B cell (primary cell): ENCODE data around the gene MAPKAPK3. TPM values are rescaled to one million over a fixed set of nuclear protein-coding genes. Genes with fewer than 3 reads are reported as not detected.

ENCODE experiments used
- ATAC-seq: fragments of 200-7000 bp; cut with Tn5 transposase; one replicate; pipeline ENCODE4 v1.10.0; 2021; ENCODE audit warnings: low read depth, mild to moderate bottlenecking, moderate number of reproducible peaks, moderate library complexity
- CTCF ChIA-PET: fragments of 350-600 bp; sonication (Branson Sonifier 250); formaldehyde crosslinking; loops from one replicate; lab custom pipeline; 2021; ENCODE audit warnings: antibody characterized with exemption, inconsistent platforms; lab: Charles Lee
- POLR2A ChIA-PET: fragments of 350-600 bp; sonication (Branson Sonifier 250); formaldehyde crosslinking; loops from one replicate; lab custom pipeline; 2021; ENCODE audit warnings: antibody characterized with exemption; lab: Charles Lee
- DNase-seq: peaks from one replicate; pipeline ENCODE4 v3.0.0; 2013
- H2AFZ ChIP-seq: 2 replicates; pipeline ENCODE4 v1.6.1; 2012; ENCODE audit warnings: mild to moderate bottlenecking, low read depth, low read length; ENCODE audit not compliant: insufficient read depth, poor library complexity, severe bottlenecking
- H3K27ac ChIP-seq, 2 donors: 1 replicate in 1 of 2; 2 replicates in 1 of 2; pipeline ENCODE4 v1.5.1; 2012 to 2013; ENCODE audit warnings: low read length in 2 of 2, mild to moderate bottlenecking in 2 of 2, moderate library complexity in 1 of 2
- H3K27me3 ChIP-seq, 4 experiments: fragments of 200-600 bp in 1 of 4; sonication (generic) in 1 of 4; replicated peaks in 1 of 4; 1 replicate in 2 of 4; 2 replicates in 2 of 4; pipeline versions ENCODE4 v1.6.1 to v1.7.0; 2013 to 2016; ENCODE audit warnings: low read length in 3 of 4, mild to moderate bottlenecking in 2 of 4, mixed read lengths in 1 of 4, moderate library complexity in 1 of 4; ENCODE audit not compliant: insufficient read depth in 4 of 4, control insufficient read depth in 3 of 4; ENCODE audit errors: control extremely low read depth in 1 of 4
- H3K36me3 ChIP-seq, 2 experiments: replicated peaks in 1 of 2; 1 replicate in 1 of 2; 2 replicates in 1 of 2; pipeline versions ENCODE4 v1.6.1 to v1.7.1; 2013; ENCODE audit warnings: low read length in 1 of 2; ENCODE audit not compliant: insufficient read depth in 2 of 2, control insufficient read depth in 1 of 2; ENCODE audit errors: control extremely low read depth in 1 of 2, extremely low read depth in 1 of 2
- H3K4me1 ChIP-seq, 2 donors: fragments of 200-600 bp in 1 of 2; sonication (generic) in 1 of 2; 1 replicate in 1 of 2; 2 replicates in 1 of 2; pipeline versions ENCODE4 v1.5.1 to v1.6.1; 2013 to 2017; ENCODE audit warnings: low read length in 2 of 2; ENCODE audit not compliant: control insufficient read depth in 2 of 2, insufficient read depth in 2 of 2
- H3K4me2 ChIP-seq: replicated peaks from 2 replicates; pipeline ENCODE3; 2012; ENCODE audit warnings: mild to moderate bottlenecking, low read depth, low read length; ENCODE audit not compliant: poor library complexity, severe bottlenecking
- H3K4me3 ChIP-seq, 5 experiments: fragments of 200-600 bp in 1 of 5; sonication (generic) in 1 of 5; 1 replicate in 3 of 5; 2 replicates in 2 of 5; pipeline versions ENCODE4 v1.5.1 to v1.7.0; 2011 to 2016; ENCODE audit warnings: low read length in 4 of 5, mild to moderate bottlenecking in 4 of 5, low read depth in 2 of 5, control low read depth in 1 of 5, moderate library complexity in 1 of 5; ENCODE audit not compliant: insufficient read depth in 1 of 5; ENCODE audit errors: control extremely low read depth in 1 of 5, extremely low read depth in 1 of 5
- H3K79me2 ChIP-seq: fragments of 200-600 bp; sonication (generic); one replicate; pipeline ENCODE4 v1.6.0; 2016; ENCODE audit warnings: low read length; ENCODE audit not compliant: control insufficient read depth, insufficient read depth
- H3K9ac ChIP-seq: fragments of 200-600 bp; sonication (generic); 2 replicates; pipeline ENCODE4 v1.6.1; 2017; ENCODE audit warnings: mild to moderate bottlenecking, low read length, moderate library complexity
- H3K9me3 ChIP-seq, 3 donors: one replicate each; pipeline versions ENCODE4 v1.6.1 to v1.7.1; 2013; ENCODE audit warnings: low read length in 2 of 3; ENCODE audit not compliant: control insufficient read depth in 2 of 3, insufficient read depth in 1 of 3; ENCODE audit errors: control extremely low read depth in 1 of 3
- H4K20me1 ChIP-seq: 2 replicates; pipeline ENCODE4 v1.6.0; 2012; ENCODE audit warnings: mild to moderate bottlenecking, low read length; ENCODE audit not compliant: insufficient read depth, control insufficient read depth, poor library complexity, severe bottlenecking
- H3K27ac Mint-ChIP-seq: one replicate; pipeline ENCODE4 v1.8.0; 2021; ENCODE audit warnings: mixed read lengths
- H3K27me3 Mint-ChIP-seq: one replicate; pipeline ENCODE4 v1.8.0; 2021; ENCODE audit warnings: mixed read lengths
- H3K4me1 Mint-ChIP-seq: one replicate; pipeline ENCODE4 v1.8.0; 2021; ENCODE audit warnings: mixed read lengths
- H3K4me3 Mint-ChIP-seq: one replicate; pipeline ENCODE4 v1.8.0; 2021; ENCODE audit warnings: mixed read lengths
- H3K9me3 Mint-ChIP-seq: one replicate; pipeline ENCODE4 v1.8.0; 2022; ENCODE audit warnings: mixed read lengths; ENCODE audit not compliant: insufficient read depth
- CTCF ChIP-seq: fragments of 200-600 bp; IDR thresholded peaks from one replicate; pipeline ENCODE4 v1.8.0; 2022; ENCODE audit warnings: antibody characterized with exemption, mild to moderate bottlenecking
- EZH2 ChIP-seq: IDR thresholded peaks from 2 replicates; pipeline ENCODE4 v1.6.1; 2012; ENCODE audit warnings: borderline replicate concordance, low read depth, mild to moderate bottlenecking, moderate library complexity, low read length; ENCODE audit not compliant: insufficient read depth, poor library complexity, severe bottlenecking
- WGBS: methylation state at CpG from one replicate; pipeline ENCODE4 v1.1.5; 2013; ENCODE audit warnings: missing lambda C conversion rate; ENCODE audit not compliant: insufficient coverage; 5-methylcytosine and 5-hydroxymethylcytosine counted together
- intact Hi-C: fragments of 100-400 bp; cut with micrococcal nuclease; formaldehyde crosslinking; loops from one replicate; pipeline ENCODE4 v1.10.0; 2022
- polyA plus RNA-seq: library from polyadenylated mRNA; depleted of rRNA; stranded (reverse); fragments of >200 nt; gene quantifications from 2 replicates; pipeline ENCODE4 v1.2.3, GENCODE V29; 2012
- total RNA-seq, 2 donors: library from RNA; stranded (reverse); fragments of 120-200 nt in 1 of 2; gene quantifications; 1 replicate in 1 of 2; 2 replicates in 1 of 2; pipeline versions ENCODE4 v1.2.3 to v1.2.4, GENCODE V29; 2013 to 2022

MAPKAPK3 gene
- total and polyA plus RNA-seq, 2 donors (not counting 1 experiment from before 2014, with no cell fraction given) = 17.8 to 18.8 TPM

- intact Hi-C loops = no loop called here
- CTCF ChIA-PET = interaction anchor here (0.9 kb wide), 1 partner anchor 22 kb away, joined by 3 read pairs; no protein-coding TSS in a partner anchor
Measured at GRCh38 chr3:50674349-50675178, 57.6 kb downstream of the MAPKAPK3 start, which contains the start of gene DOCK3. Gene DOCK3 (plus strand): TSS chr3:50674927. CDS start chr3:50675264, 337 bp downstream.

More at GRCh38 chr3:50674349-50675178, 57.6 kb downstream of the MAPKAPK3 start, which contains the start of gene DOCK3:
- H3K27ac Mint-ChIP-seq = no peak within 1 kb of the TSS
- H3K4me3 ChIP-seq = peak within 1 kb of the TSS in 3 of 5 experiments; percentile 35 to 46 (median 46)
- WGBS = 3% methylated on average over 88 of the region's 89 CpGs
- POLR2A ChIA-PET = no interaction called here
- TF ChIP-seq CTCF (no peak), EZH2 (no peak)
- H3K36me3 ChIP-seq = no peaks in the 10 kb centered on the region
- H3K4me1 Mint-ChIP-seq = peaks cover 9% of the 10 kb centered on the region
- peak within 1 kb of the TSS; percentile 62 for H2AFZ ChIP-seq
- peak within 1 kb of the TSS; percentile 35 for H3K9ac ChIP-seq
- peaks cover 52% of the 10 kb centered on the region for H3K27me3 Mint-ChIP-seq
- H3K9me3 ChIP-seq = no peaks in the 10 kb centered on the region
- DNase-seq (peak; percentile 75), ATAC-seq (peak; percentile 76)
- H3K4me2 ChIP-seq = peak within 1 kb of the TSS; percentile 87
- H3K27me3 ChIP-seq = peaks cover 0 to 43% (median 27%) of the 10 kb centered on the region in 4 experiments
- peak within 1 kb of the TSS; percentile 81 for H3K4me3 Mint-ChIP-seq
- no peaks in the 10 kb centered on the region for H4K20me1 ChIP-seq
- H3K9me3 Mint-ChIP-seq = no peaks in the 10 kb centered on the region
- H3K4me1 ChIP-seq = peaks cover 3 to 12% of the 10 kb centered on the region in 2 donors
- no peaks in the 10 kb centered on the region for H3K79me2 ChIP-seq
- H3K27ac ChIP-seq = no peak within 1 kb of the TSS
